BE2C (cell line): ENCODE data around the gene SMR3A. TPM values are rescaled to one million over a fixed set of nuclear protein-coding genes. Genes with fewer than 3 reads are reported as not detected.

ENCODE experiments used
- DNase-seq: peaks from one replicate; pipeline ENCODE4 v3.0.0-alpha.2; 2020
- H3K27me3 ChIP-seq: fragments of 250-450 bp; sonication (Bioruptor Pico); 2 replicates; pipeline ENCODE4 v1.5.1; 2020; ENCODE audit warnings: mild to moderate bottlenecking
- H3K36me3 ChIP-seq: fragments of 250-450 bp; sonication (Bioruptor Pico); 2 replicates; pipeline ENCODE4 v1.5.1; 2020; ENCODE audit warnings: mild to moderate bottlenecking
- H3K4me1 ChIP-seq: fragments of 250-450 bp; sonication (Bioruptor Pico); 2 replicates; pipeline ENCODE4 v1.5.1; 2020
- H3K4me3 ChIP-seq: 2 replicates; pipeline ENCODE4 v1.5.1; 2011; ENCODE audit warnings: low read depth, low read length
- H3K9me3 ChIP-seq: fragments of 250-450 bp; sonication (Bioruptor Pico); 2 replicates; pipeline ENCODE4 v1.5.1; 2020
- polyA plus RNA-seq: library from polyadenylated mRNA; unstranded; fragments of >200 nt; gene quantifications from one replicate; pipeline ENCODE4 v1.2.1, GENCODE V29; 2012; ENCODE audit warnings: low read depth, missing spikeins; ENCODE audit not compliant: insufficient read length, insufficient read depth
- TF ChIP-seq, protein P1 (sequence below): IDR thresholded peaks from 2 replicates; pipeline ENCODE4 v1.5.1; 2012; ENCODE audit warnings: mild to moderate bottlenecking, low read depth, low read length

Gene SMR3A
- not detected for polyA plus RNA-seq

- no peaks in the 10 kb centered on the region for H3K27me3 ChIP-seq
These were observed at the start of gene SMR3A for GRCh38 chr4:70360460-70360859. TSS of gene SMR3A (plus strand) at chr4:70360760. CDS start at chr4:70362116, 1,356 bp downstream.

DNA sequence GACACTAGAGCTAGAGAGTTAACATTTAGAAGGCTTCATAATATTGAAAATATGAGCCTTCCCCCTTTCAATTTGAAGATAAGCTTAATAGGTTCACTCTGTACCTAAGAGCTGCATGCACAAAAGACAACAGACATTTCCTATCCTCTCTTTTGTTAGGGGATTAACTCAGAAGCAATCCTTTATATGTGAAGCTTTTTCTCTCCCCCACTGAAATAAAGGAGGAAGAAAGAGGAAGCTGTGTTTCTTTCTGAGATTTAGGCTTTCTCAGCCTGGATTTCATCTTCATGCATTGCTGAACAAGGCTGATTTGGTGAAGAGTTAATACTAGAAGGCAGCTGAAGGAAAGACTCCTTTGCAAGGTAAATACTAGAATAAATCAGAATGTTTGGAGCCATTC lies 46.8 kb upstream of the SMR3A start:
- DNase-seq: no peak
- TF ChIP-seq, protein P1, sequence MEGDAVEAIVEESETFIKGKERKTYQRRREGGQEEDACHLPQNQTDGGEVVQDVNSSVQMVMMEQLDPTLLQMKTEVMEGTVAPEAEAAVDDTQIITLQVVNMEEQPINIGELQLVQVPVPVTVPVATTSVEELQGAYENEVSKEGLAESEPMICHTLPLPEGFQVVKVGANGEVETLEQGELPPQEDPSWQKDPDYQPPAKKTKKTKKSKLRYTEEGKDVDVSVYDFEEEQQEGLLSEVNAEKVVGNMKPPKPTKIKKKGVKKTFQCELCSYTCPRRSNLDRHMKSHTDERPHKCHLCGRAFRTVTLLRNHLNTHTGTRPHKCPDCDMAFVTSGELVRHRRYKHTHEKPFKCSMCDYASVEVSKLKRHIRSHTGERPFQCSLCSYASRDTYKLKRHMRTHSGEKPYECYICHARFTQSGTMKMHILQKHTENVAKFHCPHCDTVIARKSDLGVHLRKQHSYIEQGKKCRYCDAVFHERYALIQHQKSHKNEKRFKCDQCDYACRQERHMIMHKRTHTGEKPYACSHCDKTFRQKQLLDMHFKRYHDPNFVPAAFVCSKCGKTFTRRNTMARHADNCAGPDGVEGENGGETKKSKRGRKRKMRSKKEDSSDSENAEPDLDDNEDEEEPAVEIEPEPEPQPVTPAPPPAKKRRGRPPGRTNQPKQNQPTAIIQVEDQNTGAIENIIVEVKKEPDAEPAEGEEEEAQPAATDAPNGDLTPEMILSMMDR: no peak
- Histone ChIP-seq H3K4me1 (no peaks in the 10 kb centered on the region), H3K36me3 (no peaks in the 10 kb centered on the region), H3K9me3 (no peaks in the 10 kb centered on the region), H3K27me3 (no peaks in the 10 kb centered on the region), H3K4me3 (no peak overlapping the region)

More at GRCh38 chr4:70360460-70360859, at the start of gene SMR3A:
- no peak within 1 kb of the TSS for H3K4me3 ChIP-seq
- DNase-seq: no peak
- H3K9me3 ChIP-seq: no peaks in the 10 kb centered on the region
- H3K4me1 ChIP-seq: no peaks in the 10 kb centered on the region
- no peaks in the 10 kb centered on the region for H3K36me3 ChIP-seq
- TF ChIP-seq, protein P1: no peak

DNA sequence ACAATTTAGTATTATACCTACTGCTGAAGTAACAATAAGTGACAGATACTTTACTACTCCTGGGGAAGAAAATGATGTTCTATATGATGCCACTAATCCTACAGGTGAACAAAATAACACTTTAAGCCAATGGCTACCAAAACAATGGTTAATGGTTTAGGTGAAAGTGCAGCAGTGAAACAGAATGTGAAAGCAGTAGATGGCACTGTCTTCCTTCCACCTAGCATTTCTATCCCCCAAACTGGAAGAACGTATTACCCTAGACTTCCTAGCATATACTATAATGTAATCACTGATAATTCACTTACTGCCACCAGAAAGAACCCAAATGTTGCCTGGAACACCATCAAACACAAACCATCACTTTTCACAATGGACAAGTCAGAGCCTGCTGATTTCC lies 44.6 kb upstream of the SMR3A start:
- H3K4me3 ChIP-seq: no peak overlapping the region
- H3K4me1 ChIP-seq: no peaks in the 10 kb centered on the region
- no peaks in the 10 kb centered on the region for H3K9me3 ChIP-seq
- DNase-seq: no peak
- TF ChIP-seq, protein P1: no peak
- no peaks in the 10 kb centered on the region for H3K27me3 ChIP-seq
- no peaks in the 10 kb centered on the region for H3K36me3 ChIP-seq

- no peaks in the 10 kb centered on the region for H3K9me3 ChIP-seq
- no peaks in the 10 kb centered on the region for H3K36me3 ChIP-seq
- H3K27me3 ChIP-seq: no peaks in the 10 kb centered on the region
- H3K4me3 ChIP-seq: no peak overlapping the region
- H3K4me1 ChIP-seq: no peaks in the 10 kb centered on the region
- no peak for DNase-seq
- TF ChIP-seq, protein P1: no peak
These were observed 34.5 kb upstream of the SMR3A start for GRCh38 chr4:70326052-70326451.

DNA sequence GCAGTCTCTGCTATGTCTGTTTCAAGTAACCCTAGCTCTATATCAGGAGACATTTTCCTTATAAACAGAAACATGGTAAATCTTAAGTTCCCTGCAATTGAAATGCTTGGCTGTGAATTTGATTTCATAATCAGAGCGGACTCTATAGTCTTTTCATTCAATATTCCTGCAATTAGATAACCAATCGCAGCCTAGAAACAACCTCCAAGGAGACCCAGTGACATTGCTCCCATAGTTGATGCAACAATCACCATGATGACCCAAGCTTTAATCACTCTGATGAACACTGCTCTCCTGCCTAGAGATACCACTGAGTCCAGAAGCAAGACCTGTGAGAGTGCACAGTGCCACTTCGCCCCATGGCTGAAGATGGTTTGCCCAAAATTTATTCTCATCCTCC lies 25.9 kb upstream of the SMR3A start, which contains the start of gene CABS1:
CABS1 (plus strand) TSS at position 301 of the 400 bp plus-strand sequence; CDS start at position 360, 59 bp downstream.
- Histone ChIP-seq H3K9me3 (no peaks in the 10 kb centered on the region), H3K4me3 (no peak within 1 kb of the TSS), H3K36me3 (no peaks in the 10 kb centered on the region), H3K27me3 (no peaks in the 10 kb centered on the region), H3K4me1 (no peaks in the 10 kb centered on the region)
- TF ChIP-seq, protein P1: no peak
- no peak for DNase-seq

DNA sequence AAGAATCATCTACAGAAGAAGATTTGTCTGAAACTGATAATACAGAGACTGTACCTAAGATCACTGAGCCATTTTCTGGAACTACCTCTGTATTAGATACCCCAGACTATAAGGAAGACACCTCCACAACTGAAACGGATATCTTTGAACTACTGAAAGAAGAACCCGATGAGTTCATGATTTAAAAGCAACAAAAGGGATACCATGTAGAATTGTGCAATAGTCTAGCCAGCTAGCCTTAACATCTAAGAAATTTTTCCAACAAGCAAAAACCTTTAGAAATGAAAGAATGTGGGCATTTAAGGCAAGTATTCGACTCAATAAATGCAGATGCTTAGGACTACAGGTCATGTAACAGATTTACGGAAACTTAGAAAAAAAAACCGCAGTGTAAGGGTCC lies 24.5 kb upstream of the SMR3A start:
- TF ChIP-seq, protein P1: no peak
- Histone ChIP-seq H3K4me3 (no peak overlapping the region), H3K27me3 (no peaks in the 10 kb centered on the region), H3K36me3 (no peaks in the 10 kb centered on the region), H3K4me1 (no peaks in the 10 kb centered on the region), H3K9me3 (no peaks in the 10 kb centered on the region)
- no peak for DNase-seq
